Measurements from ENCODE around the gene NALCN.

- TF ChIP-seq CTCF (IDR thresholded peaks at IDR 0.05), result no peak
- TF ChIP-seq POLR2A (IDR thresholded peaks at IDR 0.05), result no peak
Observed at GRCh38 chr13:101416181-101417042, at the start of gene NALCN.

All from lower leg skin (tissue), 3 donors.